LoVo (cell line): ENCODE data around the gene TRMT44.
"Not testable (repeated sequence)": the region's sequence is repeated elsewhere in the genome, so short reads cannot be mapped to it uniquely, and the experiment has no call there.

Experiments
- DNase-seq: peaks from one replicate; pipeline ENCODE4 v3.0.0-alpha.2; 2016; ENCODE audit warnings: low spot score

Gene TRMT44

DNA sequence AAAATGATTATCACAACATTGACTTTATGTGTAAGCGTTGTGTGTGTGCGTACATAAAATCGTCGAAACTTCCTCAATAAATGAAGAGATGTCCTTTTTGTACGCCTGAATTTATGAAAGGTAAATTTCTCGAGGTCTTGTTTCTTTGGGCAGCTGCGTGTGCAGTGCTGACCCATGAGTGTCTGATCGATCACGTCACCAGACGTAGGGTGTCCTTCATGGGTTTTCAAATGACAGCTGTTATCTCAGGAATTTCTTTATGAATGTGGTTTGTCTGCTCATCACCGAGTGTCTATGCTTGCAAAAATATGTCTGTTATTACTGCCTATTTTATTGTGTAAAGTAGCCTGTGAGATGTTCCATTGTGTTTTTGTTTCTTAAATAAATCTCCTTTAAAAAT, 71.9 kb downstream of the TRMT44 start:
- no peak for DNase-seq

DNA sequence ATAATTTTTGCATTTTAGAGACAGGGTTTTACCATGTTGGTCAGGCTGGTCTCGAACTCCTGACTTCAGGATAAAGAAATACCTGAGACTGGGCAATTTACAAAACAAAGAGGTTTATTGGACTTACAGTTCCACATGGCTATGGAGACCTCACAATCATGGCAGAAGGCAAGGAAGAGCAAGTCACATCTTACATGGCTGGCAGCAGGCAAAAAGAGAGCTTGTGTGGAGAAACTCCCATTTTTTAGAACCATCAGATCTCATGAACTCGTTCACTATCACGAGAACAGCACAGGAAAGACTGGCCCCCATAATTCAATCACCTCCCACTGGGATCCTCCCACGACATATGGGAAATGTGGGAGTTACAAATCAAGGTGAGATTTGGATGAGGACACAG, 72.5 kb downstream of the TRMT44 start:
- DNase-seq = not testable (repeated sequence)

- DNase-seq = no peak
Observed at GRCh38 chr4:8513931-8514330, 73.4 kb downstream of the TRMT44 start.

- DNase-seq = no peak
Observed at GRCh38 chr4:8514391-8514790, 73.8 kb downstream of the TRMT44 start.

DNA sequence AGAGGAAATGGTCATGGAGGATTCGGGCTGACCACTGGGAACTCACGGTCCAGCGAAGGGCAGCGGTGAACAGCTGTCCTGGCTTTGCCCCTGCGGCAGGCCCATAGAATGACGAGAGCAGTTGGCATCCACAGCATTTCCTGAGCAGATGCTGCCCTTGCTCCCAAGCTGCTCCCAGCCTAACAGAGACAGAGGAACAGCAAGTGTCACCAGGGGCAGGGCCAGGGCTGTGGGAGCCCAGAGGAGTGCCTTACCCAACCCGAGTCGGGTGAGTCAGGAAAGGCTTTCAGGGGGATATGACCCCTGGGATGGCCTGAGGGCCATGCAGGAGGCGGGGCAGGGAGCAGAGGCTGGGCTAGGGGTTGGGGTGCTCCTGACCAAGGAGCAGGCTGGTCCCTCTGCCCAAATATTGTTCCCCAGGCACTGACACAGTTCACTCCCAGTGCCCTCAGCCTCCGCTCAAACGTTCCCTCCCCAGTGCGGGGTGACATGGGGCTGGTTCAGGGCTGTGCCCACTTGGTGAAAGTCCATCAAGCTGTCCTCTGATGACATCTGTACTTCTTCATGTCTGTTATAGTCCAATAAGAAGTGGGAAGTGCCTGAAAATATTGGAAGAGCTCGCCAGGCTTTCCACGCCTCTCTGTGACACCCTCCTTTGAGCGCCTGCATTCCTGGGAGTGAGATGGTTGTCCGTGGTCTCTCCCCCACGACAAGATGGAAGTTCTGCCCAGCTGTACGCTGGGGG, 74.9 kb downstream of the TRMT44 start:
- DNase-seq = no peak

- no peak for DNase-seq
Observed at GRCh38 chr4:8516061-8516573, 75.5 kb downstream of the TRMT44 start.

DNA sequence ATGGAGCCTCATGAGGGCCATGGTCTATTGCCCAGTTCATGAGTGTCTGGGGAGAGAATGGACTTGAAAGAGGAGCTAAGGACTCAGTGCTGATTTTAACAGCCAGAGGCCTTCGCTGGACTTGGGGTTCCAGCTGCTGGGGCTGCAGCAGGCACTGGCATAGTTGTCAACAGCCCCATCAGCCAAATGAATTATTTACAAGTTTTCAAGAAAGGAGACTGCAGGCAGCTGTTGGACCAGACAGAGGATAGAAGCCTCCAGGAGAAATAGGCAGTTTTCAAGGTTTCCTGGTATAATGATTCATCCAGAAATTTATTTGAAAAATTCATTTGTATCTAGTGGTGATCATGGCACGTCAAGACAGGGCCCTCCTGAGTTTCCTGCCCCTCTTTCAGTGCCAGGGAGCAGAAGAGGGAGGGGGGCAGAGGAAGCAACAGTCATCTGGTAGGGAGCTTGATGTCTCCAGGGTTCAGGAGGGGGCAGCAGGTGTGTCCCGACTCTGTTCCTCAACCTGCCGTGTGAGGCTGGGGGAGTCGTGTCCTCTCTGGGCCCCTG, 76.5 kb downstream of the TRMT44 start:
- DNase-seq = no peak

DNA sequence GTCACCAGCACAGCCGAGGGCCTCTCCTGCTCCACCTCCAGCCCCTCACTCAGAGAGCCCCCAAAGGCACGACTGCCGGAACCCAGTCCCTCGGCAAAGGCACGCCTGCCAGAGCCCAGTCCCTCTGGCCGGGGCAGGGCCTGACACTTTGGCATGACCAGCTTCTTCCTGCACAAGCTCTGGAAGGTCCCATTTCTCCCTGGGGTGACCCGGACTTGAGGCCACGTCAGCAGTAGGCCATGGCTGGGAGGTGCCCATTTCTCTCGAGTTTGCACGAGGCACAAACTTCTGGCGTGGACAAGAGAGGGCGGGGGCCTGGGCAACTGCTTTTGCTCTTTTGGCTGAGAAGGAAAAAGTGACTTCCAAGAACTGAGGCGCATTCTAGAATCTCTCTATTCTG, 77.4 kb downstream of the TRMT44 start:
- DNase-seq = no peak

GRCh38 chr4:8522160-8523120, 81.9 kb downstream of the TRMT44 start:
- DNase-seq = no peak

- DNase-seq = no peak
Observed at GRCh38 chr4:8523175-8523574, 82.6 kb downstream of the TRMT44 start.

GRCh38 chr4:8523766-8524165, 83.2 kb downstream of the TRMT44 start:
- DNase-seq = no peak

GRCh38 chr4:8524595-8525382, 84.2 kb downstream of the TRMT44 start:
- DNase-seq = no peak

DNA sequence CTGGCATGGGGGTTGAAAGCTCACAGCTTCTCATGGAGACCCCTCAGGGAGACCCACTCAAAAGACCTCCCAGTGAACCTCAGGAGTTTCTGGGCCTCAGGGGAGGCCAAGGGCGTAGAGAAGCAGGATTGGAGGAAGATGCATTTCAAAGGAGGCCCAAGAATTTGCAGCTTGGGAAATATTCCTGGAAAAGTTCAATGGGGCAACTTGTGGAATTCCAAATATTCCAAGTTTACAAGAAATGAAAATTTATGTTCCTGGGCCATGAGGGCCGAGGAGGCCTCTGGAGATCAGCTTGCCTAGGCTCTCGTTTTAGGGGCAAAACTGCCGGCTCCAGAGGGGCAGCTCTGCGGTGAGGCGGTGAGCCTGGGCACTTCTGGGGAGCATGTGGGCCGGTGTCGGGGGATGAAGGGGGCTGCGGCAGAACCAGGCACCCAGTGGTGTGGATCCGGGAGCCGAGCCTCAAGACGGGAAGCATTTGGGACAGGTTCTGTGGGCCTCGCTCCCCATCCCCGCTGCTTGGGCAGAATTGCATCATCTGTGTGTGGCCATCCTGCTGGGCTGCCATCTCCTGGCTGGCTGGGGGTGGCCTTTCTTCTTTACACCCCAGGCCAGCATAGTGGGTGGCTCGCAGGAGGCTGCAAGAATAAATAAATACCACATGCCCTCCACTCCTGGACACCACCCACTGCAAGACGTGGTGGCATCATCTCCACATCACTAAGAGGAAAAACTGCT, 85.0 kb downstream of the TRMT44 start:
- no peak for DNase-seq
